T-helper 22 cell (primary cell): ENCODE results near the gene NKX1-2.

ENCODE experiments used
- DNase-seq: peaks from one replicate; pipeline ENCODE4 v3.0.0-alpha.2; 2020; ENCODE audit warnings: low read depth

NKX1-2 gene

DNA sequence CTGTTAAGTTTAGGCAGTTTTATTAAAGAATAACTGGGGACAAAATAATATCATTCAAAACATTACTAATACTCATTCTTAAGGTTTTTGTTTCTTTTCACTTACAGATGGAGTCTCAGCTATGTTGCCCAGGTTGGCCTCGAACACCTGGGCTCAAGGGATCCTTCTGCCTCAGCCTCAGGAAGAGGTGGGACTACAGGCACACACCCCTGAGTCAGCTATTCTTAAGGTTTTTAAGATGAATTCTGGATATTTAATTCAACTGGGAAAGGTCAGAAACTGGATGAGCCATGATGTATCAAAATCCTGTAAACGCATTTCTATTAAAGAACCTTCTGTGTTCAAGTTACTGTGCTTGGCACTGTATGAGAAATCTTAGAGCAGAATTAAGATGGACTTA is 34.6 kb downstream of the NKX1-2 start:
- no peak for DNase-seq

DNA sequence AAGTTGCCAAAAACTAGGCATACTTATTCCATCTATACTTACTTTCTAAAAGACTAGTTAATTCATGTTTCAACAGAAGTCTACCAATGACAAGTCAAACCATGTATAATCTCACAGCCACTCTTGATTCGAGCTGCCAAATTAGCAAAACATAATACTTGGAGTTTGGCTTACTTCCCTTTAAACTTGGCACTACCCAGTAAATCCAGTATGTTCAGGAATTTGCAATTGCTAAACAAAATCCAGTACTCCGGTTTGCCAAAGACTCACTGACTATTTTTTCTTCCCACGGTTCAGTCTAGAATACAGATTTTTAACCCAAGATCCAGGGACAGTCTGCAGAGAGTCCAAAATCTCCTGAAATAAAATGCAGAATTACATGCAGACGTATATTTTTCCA is 35.8 kb downstream of the NKX1-2 start:
- no peak for DNase-seq

DNA sequence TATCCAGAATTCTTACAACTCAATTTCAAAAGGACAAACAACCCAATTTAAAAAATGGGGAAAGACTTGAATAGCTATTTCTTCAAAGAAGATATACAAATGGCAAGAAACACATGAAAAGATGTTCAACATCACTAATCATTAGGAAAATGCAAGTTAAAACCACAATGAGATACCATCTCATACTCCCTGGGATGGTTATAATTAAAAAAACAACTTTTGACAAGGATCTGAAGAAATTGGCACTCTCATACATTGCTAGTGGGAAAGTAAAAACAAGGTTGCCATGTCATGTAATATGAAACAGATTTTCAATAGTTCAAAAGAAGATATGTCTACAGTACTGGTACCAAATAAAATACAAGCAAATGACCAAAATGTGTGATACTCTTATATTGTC is 40.1 kb downstream of the NKX1-2 start:
- no peak for DNase-seq

DNA sequence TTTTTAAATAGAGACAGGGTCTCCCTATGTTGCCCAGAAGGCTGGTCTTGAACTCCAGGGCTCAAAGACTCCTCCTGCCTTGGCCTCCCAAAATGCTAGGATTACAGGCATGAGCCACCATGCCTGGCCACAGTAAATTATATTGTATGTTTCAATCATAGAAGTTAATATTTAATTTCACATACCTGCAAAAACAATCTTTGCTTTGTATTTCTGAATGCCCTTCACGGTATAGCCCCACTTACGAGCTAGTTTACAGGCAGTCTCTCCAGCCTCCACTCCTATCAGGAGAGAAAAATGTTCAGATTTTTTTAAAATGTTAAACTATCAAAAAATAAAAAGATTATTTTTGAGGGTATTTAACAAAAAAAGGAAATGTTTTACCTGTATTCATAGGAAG is 41.5 kb downstream of the NKX1-2 start:
- DNase-seq = no peak

DNA sequence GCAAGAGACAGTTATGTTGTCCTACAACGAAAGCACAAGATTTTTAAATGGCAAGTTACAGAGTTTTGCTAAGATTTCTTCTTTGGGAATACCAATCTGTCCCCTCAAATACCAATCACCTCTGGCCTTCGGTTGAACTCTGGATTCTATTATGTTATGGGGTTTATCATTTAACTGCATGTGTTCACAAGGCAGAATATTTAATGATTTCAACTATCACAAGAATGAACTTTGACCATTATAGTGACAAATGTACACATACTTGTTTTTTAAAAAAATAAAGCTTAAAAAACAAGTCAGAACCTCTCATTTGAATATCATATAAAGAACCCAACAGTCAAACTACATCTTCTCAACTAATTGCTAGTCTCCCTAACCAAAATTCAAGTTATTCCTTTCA is 42.4 kb downstream of the NKX1-2 start:
- no peak for DNase-seq

DNA sequence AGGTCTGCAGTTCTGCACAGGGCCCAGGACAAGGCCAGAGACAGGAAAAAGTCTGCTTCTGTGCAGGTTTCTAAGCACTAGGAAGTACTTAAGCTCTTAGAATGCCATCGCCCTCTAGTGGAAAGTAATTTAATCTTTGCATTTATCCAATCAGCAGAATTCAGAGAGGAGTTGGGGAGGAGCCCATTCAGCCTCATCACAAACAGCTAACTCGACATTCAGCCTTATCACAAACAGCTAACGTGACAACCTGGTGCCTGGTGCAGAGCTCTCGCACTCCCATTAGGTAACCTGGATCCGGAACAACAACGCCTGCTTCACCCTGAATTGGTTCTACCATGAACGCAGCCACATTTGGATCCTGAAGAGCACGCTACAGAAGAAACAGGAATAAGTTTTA is 46.3 kb downstream of the NKX1-2 start:
- DNase-seq = no peak

DNA sequence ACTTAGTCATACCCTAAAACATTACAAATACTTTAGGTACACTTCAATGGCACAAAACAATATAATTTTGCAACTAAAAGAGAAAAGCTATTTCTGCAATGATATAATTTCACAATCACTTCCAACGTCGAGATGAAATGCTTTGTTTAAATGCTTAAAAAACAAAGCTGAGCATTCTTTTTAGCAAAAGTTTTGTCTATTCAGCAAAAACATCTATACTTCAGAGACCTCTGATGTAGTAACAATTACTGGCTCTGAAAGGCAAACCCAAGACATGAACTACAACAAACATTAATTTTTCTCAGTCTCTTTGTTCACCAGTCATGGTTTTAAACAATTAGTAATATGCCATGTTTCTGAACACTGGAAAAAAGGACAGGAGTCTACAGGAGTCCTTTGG is 47.6 kb downstream of the NKX1-2 start:
- DNase-seq = no peak

DNA sequence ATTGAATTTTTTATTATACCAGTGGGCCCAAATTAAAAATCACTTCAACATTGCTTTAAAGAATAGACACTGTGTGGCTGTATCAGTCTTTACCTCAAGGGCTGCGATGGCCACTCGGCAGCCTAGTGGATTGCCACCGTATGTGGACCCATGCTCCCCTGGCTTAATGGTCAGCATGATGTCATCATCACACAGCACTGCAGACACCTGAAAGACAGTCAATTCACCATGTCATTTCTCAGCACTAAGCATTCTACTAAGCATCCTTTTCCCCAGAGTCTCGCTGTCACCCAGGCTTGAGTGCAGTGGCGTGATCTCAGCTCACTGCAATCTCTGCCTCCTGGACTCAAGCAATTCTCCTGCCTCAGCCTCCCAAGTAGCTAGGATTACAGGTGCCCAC is 48.2 kb downstream of the NKX1-2 start:
- no peak for DNase-seq
